GF-D8 (cell line): ENCODE results near the gene HS3ST3A1.
"Not testable (repeated sequence)": the region's sequence is repeated elsewhere in the genome, so short reads cannot be mapped to it uniquely, and the experiment has no call there.

Source experiments
- DNase-seq: peaks from one replicate; lab custom pipeline; 2025; lab: John Stamatoyannopoulos, UW

Gene HS3ST3A1

GRCh38 chr17:13538841-13539411 lies 62.8 kb downstream of the HS3ST3A1 start:
- no peak for DNase-seq

- DNase-seq: peak; percentile 72
Measured at GRCh38 chr17:13537871-13538643, 63.7 kb downstream of the HS3ST3A1 start.

GRCh38 chr17:13537167-13537731 lies 64.5 kb downstream of the HS3ST3A1 start:
- no peak for DNase-seq

DNA sequence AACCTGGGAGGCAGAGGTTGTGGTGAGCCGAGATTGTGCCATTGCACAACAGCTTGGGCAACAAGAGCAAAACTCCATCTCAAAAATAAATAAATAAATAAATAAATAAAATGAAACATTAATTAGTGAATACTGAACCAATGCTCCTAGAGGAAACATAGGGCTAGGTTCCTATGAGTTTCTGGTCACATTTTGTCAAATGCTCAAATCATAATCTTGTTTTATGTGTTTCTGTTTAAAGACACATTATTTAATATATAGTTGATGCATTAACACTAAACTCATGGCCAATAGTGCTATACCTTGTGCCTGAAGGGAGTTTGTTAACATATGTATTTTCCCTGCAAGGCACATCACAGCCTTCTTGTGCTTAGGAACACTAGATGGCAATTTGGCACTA lies 66.8 kb downstream of the HS3ST3A1 start:
- no peak for DNase-seq

GRCh38 chr17:13531721-13532120 lies 70.0 kb downstream of the HS3ST3A1 start:
- no peak for DNase-seq

GRCh38 chr17:13525876-13526275 lies 75.9 kb downstream of the HS3ST3A1 start:
- DNase-seq: no peak

DNA sequence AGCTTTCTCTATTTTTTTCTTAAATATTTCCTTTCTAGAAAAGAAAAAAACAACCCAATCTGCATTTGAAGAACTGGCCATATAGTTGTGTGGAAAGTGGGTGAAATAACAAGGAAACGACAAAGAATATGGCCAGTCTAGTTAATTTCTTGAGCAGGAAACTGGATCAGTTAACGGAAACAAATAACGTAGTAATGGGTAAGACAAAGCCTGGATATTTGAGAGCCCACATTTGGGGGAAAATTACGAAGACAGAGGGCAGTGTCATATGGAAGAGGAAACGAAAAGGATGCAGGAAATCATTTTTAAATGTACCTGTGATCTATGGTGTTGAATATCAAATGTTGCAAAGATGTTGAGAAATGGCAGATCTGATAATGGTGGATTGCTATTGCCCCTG lies 78.6 kb downstream of the HS3ST3A1 start:
- DNase-seq: no peak

- no peak for DNase-seq
Measured at GRCh38 chr17:13522749-13523148, 79.0 kb downstream of the HS3ST3A1 start.

- DNase-seq: no peak
Measured at GRCh38 chr17:13521784-13522183, 79.9 kb downstream of the HS3ST3A1 start.

DNA sequence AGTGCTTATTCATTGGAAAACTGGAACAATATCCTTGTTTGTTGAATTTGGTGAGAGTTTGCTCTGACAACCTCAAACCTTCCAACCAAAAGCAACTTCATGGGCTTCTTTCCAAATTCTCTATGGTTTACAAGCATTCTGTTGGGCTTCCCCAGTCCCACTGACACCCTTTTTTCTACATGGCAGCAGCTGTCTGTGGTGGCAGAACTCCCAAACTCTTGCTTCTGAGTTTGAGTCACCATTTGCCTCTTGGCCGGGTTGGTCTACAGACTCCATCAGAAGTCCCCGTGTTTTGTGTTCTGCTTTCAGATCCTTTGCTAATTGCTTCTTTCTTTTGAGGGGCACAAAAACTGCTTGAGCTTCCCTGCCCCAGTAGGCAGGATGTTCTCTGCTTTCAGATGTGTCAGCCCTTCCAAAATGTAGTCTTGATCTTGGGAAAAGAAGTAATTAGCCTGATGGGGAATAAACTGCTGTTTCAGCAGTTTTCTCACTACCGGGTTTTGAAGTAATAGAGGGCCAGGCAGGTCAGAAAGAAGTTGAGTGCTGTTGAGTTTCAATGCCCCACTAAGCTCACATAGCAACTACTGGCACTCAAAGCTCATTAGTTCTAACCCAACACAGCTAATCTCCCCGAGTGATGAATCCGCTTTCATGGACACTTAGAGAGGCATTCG lies 80.7 kb downstream of the HS3ST3A1 start:
- no peak for DNase-seq

DNA sequence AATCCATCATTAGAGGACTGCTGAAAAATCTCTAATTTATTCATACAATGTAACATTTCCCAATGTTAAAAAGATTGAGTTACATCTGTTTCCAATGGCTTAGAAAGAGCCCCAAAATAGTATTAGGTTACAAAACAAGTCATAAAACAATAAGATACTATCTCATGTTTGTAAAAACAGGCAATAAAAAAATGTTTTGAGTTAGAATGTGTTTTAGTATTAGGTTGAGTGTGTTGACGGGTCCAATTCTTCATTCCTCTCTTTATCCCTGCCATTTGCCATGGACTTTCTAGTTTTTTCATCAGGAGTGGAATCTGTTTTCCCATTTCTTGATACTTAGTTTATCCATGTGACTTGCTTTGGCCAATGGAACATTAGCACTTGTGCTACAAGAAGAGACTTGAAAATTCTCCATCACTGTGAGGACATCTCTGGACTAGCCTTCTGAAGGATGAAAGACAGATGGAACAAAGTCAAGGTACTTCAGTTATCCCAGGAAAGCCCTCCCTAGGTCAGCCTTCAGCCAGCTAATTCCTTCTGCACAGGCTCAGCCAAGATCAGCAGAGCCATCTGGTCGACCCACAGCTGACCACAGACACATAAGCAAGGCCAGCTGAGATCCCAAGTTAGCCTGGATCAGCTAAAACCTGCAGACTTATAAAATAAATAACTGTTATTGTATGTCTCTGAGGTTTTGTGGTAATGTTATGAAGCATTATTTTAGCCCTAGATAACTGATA lies 83.3 kb downstream of the HS3ST3A1 start:
- no peak for DNase-seq

DNA sequence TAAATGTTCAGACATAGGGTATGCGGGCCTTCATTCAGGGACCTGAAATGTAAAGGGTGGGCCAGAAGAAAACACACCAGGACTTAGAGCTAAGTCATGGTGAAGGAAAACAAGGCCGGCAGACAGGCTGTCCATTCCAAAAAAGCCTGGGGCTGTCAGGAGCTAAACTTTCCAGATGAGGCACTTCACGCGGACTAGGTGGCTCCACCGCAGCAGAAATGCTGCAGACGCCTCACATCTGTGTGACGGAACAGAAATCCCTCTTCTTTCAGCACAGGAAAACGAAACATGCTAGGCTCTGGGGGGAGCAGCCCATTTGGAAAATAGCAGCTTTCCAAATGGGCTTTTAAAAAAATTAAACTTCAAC lies 88.7 kb downstream of the HS3ST3A1 start:
- DNase-seq: no peak

- DNase-seq: no peak
Measured at GRCh38 chr17:13510062-13510461, 91.7 kb downstream of the HS3ST3A1 start.

DNA sequence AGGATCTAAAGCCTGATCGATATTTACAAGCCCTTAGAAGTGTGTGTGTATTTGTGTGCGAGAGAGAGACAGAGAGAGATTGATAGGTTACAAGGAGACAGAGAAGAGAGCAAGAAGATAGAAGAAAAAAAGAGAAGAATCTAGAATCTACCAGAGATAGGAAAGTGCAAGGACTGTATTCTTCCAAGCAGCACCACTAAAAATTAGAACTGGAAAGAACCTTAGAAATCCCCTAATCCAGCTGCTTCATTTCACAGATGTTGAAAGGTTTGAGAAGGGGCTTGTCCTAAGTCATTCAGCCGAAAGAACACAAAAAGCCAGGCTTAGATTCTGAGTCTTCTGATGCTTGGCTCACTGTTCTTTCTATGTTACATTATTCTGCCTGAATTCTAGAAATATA lies 92.2 kb downstream of the HS3ST3A1 start:
- no peak for DNase-seq

- DNase-seq: no peak
Measured at GRCh38 chr17:13508896-13509295, 92.8 kb downstream of the HS3ST3A1 start.

DNA sequence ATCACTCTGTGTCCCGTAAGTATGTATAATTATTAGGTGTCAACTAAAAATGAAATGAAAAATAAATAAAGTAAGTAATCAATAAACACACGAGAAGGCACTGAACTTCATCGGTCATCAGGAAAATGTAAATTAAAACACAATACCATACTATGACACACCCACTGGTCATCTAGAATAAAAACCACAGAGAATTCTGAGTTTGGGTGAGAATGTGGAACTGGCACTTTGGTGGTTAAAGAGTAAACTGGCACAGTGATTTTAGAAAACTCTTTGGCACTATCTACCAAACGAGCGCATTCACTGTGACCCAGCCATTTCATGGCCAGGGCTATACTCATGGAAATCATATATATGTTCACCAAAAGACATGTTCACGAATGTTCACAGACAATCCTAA lies 98.2 kb downstream of the HS3ST3A1 start:
- no peak for DNase-seq

GRCh38 chr17:13502263-13502662 lies 99.5 kb downstream of the HS3ST3A1 start:
- DNase-seq: no peak

- no peak for DNase-seq
Measured at GRCh38 chr17:13500947-13501346, 100.8 kb downstream of the HS3ST3A1 start.

DNA sequence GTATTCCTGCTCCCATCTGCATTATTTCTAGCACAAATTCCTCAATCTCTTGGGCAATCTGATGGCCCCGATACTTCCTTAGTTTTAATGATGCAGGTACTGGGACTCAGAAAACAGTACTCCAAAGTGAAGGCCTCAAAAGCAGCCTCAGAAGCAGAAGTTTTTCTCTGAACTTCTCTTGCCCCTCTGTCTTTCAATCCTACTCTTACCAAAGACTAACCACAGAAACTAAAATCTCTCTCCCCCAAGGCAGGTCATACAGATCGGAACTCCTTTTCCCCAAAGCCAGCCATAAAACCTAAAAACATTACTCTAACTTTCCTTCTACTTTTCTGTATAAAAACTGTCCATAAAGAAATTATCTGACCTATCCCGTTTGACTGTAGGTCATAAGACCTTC lies 103.5 kb downstream of the HS3ST3A1 start:
- no peak for DNase-seq

GRCh38 chr17:13496553-13497056 lies 105.1 kb downstream of the HS3ST3A1 start:
- DNase-seq: not testable (repeated sequence)

DNA sequence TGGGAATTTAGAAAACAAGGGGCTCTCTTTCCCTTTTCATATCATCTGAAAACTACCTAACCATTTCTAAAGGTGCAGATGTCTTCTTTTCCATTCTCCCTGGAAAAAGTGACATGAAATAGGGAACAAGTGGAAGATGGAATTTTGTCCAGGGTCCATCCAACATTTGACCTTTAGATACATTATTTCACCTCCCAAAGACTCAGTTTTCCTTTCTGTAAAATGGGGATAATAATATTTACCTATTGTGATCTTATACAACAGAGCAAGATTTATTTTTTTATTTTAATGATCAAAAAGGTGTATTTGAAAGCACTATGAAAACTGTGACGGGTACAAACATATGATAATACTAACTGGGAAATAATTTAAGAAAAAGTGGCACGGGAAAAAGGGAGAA lies 106.3 kb downstream of the HS3ST3A1 start:
- DNase-seq: no peak

DNA sequence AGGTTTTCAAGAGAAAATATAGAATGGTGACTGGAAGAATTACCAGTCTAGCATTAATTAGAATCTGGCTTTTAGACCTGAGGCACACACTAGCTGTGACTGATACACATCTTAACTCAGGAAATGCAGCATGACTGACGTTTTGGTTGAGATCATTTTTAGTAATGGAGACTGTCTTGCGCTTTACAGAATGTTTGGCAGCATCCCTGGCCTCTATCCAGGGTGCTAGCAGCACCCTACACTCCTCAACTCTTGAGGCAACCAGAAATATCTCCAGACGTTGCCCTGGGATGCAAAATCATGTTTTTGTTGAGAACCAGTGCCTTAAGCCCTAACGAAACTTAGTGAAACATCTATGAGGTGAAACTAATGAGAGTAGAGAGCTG lies 109.0 kb downstream of the HS3ST3A1 start:
- no peak for DNase-seq
